SK-N-SH (cell line): ENCODE measurements around the gene KCNF1.

Source experiments
- CTCF ChIP-seq: fragments of 200-600 bp; sonication (generic); IDR thresholded peaks from 2 replicates; pipeline ENCODE4 v1.6.1; 2017; ENCODE audit warnings: antibody characterized with exemption, mild to moderate bottlenecking, moderate library complexity
- IRF3 ChIP-seq: fragments of 150-350 bp; IDR thresholded peaks from 2 replicates; pipeline ENCODE4 v1.6.1; 2016; ENCODE audit warnings: mild to moderate bottlenecking, low read depth, low read length
- JUND ChIP-seq: IDR thresholded peaks from 2 replicates; pipeline ENCODE4 v1.4.0; 2012
- MXI1 ChIP-seq: IDR thresholded peaks from 2 replicates; pipeline ENCODE4 v1.6.1; 2012; ENCODE audit warnings: mild to moderate bottlenecking, low read depth, low read length, improper control_type of control experiment
- NFIC ChIP-seq: IDR thresholded peaks from 2 replicates; pipeline ENCODE4 v1.4.0; 2012; ENCODE audit warnings: borderline replicate concordance
- NRF1 ChIP-seq: IDR thresholded peaks from 2 replicates; pipeline ENCODE4 v1.6.1; 2012; ENCODE audit warnings: low read depth, mild to moderate bottlenecking, low read length
- POLR2AphosphoS5 ChIP-seq: IDR thresholded peaks from 2 replicates; pipeline ENCODE4 v1.6.1; 2012; ENCODE audit warnings: low read depth, low read length
- RAD21 ChIP-seq: IDR thresholded peaks from 2 replicates; pipeline ENCODE4 v1.6.1; 2012; ENCODE audit warnings: mild to moderate bottlenecking, low read length
- REST ChIP-seq: IDR thresholded peaks from 2 replicates; pipeline ENCODE4 v1.6.1; 2012; ENCODE audit warnings: mild to moderate bottlenecking, low read depth, low read length, moderate library complexity
- RFX5 ChIP-seq: IDR thresholded peaks from 2 replicates; pipeline ENCODE4 v1.6.1; 2012; ENCODE audit warnings: mild to moderate bottlenecking, improper control_type of control experiment, low read length
- SIN3A ChIP-seq: IDR thresholded peaks from 2 replicates; pipeline ENCODE4 v1.6.1; 2012; ENCODE audit warnings: low read depth, mild to moderate bottlenecking, low read length, moderate library complexity, borderline replicate concordance
- SMC3 ChIP-seq: IDR thresholded peaks from 2 replicates; pipeline ENCODE4 v1.6.1; 2012; ENCODE audit warnings: low read depth, low read length, improper control_type of control experiment
- TCF12 ChIP-seq: IDR thresholded peaks from 2 replicates; pipeline ENCODE4 v1.4.0; 2012
- TEAD4 ChIP-seq: IDR thresholded peaks from 2 replicates; pipeline ENCODE4 v1.4.0; 2012; ENCODE audit warnings: mild to moderate bottlenecking, borderline replicate concordance; ENCODE audit not compliant: insufficient read depth

GRCh38 chr2:10917927-10918326 is 6.2 kb downstream of the KCNF1 start:
- TF ChIP-seq CTCF (no peak), TCF12 (no peak), REST (no peak), NRF1 (no peak), SMC3 (no peak), POLR2AphosphoS5 (no peak), RFX5 (no peak), IRF3 (no peak), SIN3A (no peak), RAD21 (no peak), NFIC (no peak), JUND (no peak), MXI1 (no peak), TEAD4 (no peak)
